ENCODE measurements around the gene MYRFL.

The MYRFL gene

DNA sequence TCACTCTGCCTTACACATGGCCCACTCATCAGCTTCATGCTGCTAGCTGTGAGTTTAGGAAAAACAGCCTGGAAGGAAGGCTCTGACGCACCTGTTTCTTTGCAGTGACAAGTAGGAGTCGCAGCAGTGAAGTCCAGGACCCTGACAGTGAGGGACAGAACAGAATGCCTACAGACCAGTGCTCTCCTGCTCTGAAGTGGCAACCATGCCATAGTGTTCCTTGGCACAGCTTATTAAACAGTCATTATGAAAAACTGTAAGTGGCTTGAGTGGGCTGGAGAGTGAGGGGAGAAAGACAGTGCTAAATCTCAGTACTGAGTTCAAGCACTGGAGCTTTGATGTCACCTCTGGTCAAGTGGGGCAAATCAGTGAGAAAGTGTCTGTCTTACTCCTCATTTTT is 61.7 kb downstream of the MYRFL start:
- Histone ChIP-seq H3K4me1 (ENCODE audit: control insufficient read depth, low read length) (peaks cover 24% of the 10 kb centered on the region), H3K79me2 (ENCODE audit: control insufficient read depth, low read length) (no peaks in the 10 kb centered on the region), H3K27ac (ENCODE audit: low read depth, low read length) (no peak overlapping the region), H3F3A (ENCODE audit: control insufficient read depth, insufficient read depth) (no peaks in the 10 kb centered on the region), H3K27me3 (ENCODE audit: control insufficient read depth, low read length) (no peaks in the 10 kb centered on the region), H3K4me3 (ENCODE audit: low read length) (no peak overlapping the region), H3K9me2 (replicated peaks; ENCODE audit: control insufficient read depth, low read length) (no peaks in the 10 kb centered on the region), H3K36me3 (ENCODE audit: control insufficient read depth, low read length) (no peaks in the 10 kb centered on the region), H4K20me1 (ENCODE audit: control insufficient read depth, insufficient read depth, low read depth, low read length) (no peaks in the 10 kb centered on the region), H3K9me3 (ENCODE audit: control insufficient read depth, insufficient read depth, low read length) (no peaks in the 10 kb centered on the region), H3K4me2 (ENCODE audit: low read length) (no peak overlapping the region)
- TF ChIP-seq, protein P1, sequence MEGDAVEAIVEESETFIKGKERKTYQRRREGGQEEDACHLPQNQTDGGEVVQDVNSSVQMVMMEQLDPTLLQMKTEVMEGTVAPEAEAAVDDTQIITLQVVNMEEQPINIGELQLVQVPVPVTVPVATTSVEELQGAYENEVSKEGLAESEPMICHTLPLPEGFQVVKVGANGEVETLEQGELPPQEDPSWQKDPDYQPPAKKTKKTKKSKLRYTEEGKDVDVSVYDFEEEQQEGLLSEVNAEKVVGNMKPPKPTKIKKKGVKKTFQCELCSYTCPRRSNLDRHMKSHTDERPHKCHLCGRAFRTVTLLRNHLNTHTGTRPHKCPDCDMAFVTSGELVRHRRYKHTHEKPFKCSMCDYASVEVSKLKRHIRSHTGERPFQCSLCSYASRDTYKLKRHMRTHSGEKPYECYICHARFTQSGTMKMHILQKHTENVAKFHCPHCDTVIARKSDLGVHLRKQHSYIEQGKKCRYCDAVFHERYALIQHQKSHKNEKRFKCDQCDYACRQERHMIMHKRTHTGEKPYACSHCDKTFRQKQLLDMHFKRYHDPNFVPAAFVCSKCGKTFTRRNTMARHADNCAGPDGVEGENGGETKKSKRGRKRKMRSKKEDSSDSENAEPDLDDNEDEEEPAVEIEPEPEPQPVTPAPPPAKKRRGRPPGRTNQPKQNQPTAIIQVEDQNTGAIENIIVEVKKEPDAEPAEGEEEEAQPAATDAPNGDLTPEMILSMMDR (IDR thresholded peaks at IDR 0.05; ENCODE audit: low read depth, low read length, poor library complexity, severe bottlenecking): no peak
- TF ChIP-seq EZH2phosphoT487 (IDR thresholded peaks at IDR 0.05; ENCODE audit: borderline replicate concordance, low read length): no peak

DNA sequence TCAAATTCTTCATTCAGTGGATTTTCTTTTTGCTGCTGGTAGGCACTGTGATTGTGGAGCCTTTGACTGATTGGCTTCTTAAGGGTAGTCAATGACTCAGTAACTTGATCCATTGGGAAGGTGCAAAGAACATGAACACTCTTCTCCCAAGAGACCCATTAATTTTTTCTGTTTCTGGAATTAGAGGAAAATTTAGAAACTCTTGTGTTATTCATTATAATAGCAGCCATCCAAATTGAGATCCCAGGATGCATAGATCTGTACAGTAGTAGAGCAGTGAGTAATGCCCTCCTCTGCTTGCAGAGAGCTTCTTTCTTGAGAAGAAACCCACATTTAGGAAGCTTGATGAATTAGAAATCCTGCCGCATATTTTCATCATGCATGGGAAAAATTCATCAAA is 63.9 kb downstream of the MYRFL start:
- TF ChIP-seq, protein P1 (IDR thresholded peaks at IDR 0.05; ENCODE audit: low read depth, low read length, poor library complexity, severe bottlenecking): no peak
- no peak for TF ChIP-seq EZH2phosphoT487 (IDR thresholded peaks at IDR 0.05; ENCODE audit: borderline replicate concordance, low read length)
- H4K20me1 ChIP-seq (ENCODE audit: control insufficient read depth, insufficient read depth, low read depth, low read length): no peaks in the 10 kb centered on the region
- no peak overlapping the region for H3K4me2 ChIP-seq (ENCODE audit: low read length)
- no peaks in the 10 kb centered on the region for H3K27me3 ChIP-seq (ENCODE audit: control insufficient read depth, low read length)
- no peak overlapping the region for H3K27ac ChIP-seq (ENCODE audit: low read depth, low read length)
- peaks cover 24% of the 10 kb centered on the region for H3K4me1 ChIP-seq (ENCODE audit: control insufficient read depth, low read length)
- H3K79me2 ChIP-seq (ENCODE audit: control insufficient read depth, low read length): no peaks in the 10 kb centered on the region
- H3K9me2 ChIP-seq (replicated peaks; ENCODE audit: control insufficient read depth, low read length): no peaks in the 10 kb centered on the region
- H3F3A ChIP-seq (ENCODE audit: control insufficient read depth, insufficient read depth): no peaks in the 10 kb centered on the region
- H3K36me3 ChIP-seq (ENCODE audit: control insufficient read depth, low read length): no peaks in the 10 kb centered on the region
- no peaks in the 10 kb centered on the region for H3K9me3 ChIP-seq (ENCODE audit: control insufficient read depth, insufficient read depth, low read length)
- H3K4me3 ChIP-seq (ENCODE audit: low read length): no peak overlapping the region

DNA sequence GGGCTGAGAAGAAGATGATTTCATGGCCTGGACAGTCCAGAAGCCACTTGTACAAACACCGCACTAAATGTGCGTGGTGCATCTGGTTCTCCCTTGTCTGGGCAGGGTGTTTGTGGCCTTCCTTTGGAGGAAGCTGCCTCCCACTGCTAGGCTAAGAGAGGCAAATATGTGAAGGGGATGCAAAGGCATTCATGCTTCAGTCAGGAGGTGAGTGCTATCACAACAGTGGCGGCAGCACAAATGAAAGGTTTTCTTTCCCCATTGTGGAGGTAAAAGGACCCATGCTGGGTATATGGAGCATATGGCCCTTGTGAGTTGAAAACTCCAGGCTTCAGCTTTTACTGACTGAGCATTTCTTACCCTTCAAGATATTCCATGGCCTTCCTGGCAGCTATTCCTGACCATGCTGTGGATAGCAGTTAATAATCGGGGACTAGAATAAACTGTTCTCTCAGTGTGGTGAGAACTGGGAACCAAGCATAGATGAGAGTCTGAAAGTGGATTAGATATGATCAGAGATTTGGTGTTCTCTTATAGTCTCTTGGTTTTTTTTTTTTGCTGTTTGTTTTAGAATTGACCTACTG is 69.9 kb downstream of the MYRFL start:
- Histone ChIP-seq H3K4me3 (ENCODE audit: low read length) (no peak overlapping the region), H4K20me1 (ENCODE audit: control insufficient read depth, insufficient read depth, low read depth, low read length) (no peaks in the 10 kb centered on the region), H3K9me3 (ENCODE audit: control insufficient read depth, insufficient read depth, low read length) (no peaks in the 10 kb centered on the region), H3K9me2 (replicated peaks; ENCODE audit: control insufficient read depth, low read length) (no peaks in the 10 kb centered on the region), H3K27ac (ENCODE audit: low read depth, low read length) (no peak overlapping the region), H3K4me2 (ENCODE audit: low read length) (no peak overlapping the region), H3F3A (ENCODE audit: control insufficient read depth, insufficient read depth) (no peaks in the 10 kb centered on the region), H3K4me1 (ENCODE audit: control insufficient read depth, low read length) (peaks cover 45% of the 10 kb centered on the region), H3K27me3 (ENCODE audit: control insufficient read depth, low read length) (no peaks in the 10 kb centered on the region), H3K79me2 (ENCODE audit: control insufficient read depth, low read length) (no peaks in the 10 kb centered on the region), H3K36me3 (ENCODE audit: control insufficient read depth, low read length) (peaks cover 11% of the 10 kb centered on the region)
- TF ChIP-seq, protein P1 (IDR thresholded peaks at IDR 0.05; ENCODE audit: low read depth, low read length, poor library complexity, severe bottlenecking): no peak
- TF ChIP-seq EZH2phosphoT487 (IDR thresholded peaks at IDR 0.05; ENCODE audit: borderline replicate concordance, low read length): no peak

Data from DOHH2 (cell line).